ENCODE data around the gene B4GALT5. TPM values are rescaled to one million over a fixed set of nuclear protein-coding genes. Genes with fewer than 3 reads are reported as not detected.
A peak's percentile ranks its signal among the peaks of the same experiment; 100 is the strongest.
"Not testable (repeated sequence)": the region's sequence is repeated elsewhere in the genome, so short reads cannot be mapped to it uniquely, and the experiment has no call there.

B4GALT5 gene
- polyA plus RNA-seq (ENCODE audit: insufficient read length in 3 of 3) = 10 to 100 TPM; 50.0 to 56.4 (median 50.1) TPM

- DNase-seq (ENCODE audit: low read depth in 3 of 3, low spot score in 2 of 3) = peak; percentile 61 to 76 (median 74)
Observed at GRCh38 chr20:49713753-49714712, at the start of gene B4GALT5. Gene B4GALT5, minus strand, starts transcription at chr20:49713878. Its CDS starts 188 bp downstream, at chr20:49713690.

GRCh38 chr20:49762940-49763766 is 49.5 kb upstream of the B4GALT5 start:
- no peak for DNase-seq (ENCODE audit: low read depth in 3 of 3, low spot score in 2 of 3)

GRCh38 chr20:49761888-49762287 is 48.2 kb upstream of the B4GALT5 start:
- not testable (repeated sequence) for DNase-seq (ENCODE audit: low read depth in 3 of 3, low spot score in 2 of 3)

DNA sequence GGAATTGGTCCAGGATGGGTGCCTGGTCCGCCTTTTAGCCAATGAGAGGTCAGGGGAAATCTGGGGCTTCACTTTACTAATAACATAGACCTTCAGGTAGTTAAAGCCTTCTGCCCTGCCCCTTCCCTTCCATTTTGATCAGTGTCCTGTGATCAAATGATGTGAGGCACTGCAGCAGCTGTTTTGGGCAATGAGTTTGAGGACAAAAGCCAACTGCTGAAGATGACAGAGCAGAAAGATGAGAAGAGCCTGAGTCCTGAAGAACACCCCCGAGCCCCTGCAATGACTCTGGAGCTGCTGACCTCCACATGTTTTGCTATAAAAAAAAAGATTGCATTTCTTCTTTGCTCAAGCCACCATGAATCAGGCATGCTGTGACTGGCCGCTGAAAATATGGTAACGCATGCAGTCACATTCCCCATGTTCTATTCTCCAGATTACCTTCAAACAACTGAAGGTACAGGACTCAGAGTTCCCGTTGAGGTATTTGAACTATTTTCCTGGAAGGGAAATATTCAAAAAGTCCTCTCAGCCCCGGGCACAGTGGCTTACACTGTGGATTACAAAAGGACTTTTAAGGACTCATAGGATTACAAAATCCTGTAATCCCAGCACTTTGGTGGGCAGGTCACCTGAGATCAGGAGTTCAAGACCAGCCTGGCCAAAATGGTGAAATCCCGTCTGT is 45.7 kb upstream of the B4GALT5 start:
- no peak for DNase-seq (ENCODE audit: low read depth in 3 of 3, low spot score in 2 of 3)

DNA sequence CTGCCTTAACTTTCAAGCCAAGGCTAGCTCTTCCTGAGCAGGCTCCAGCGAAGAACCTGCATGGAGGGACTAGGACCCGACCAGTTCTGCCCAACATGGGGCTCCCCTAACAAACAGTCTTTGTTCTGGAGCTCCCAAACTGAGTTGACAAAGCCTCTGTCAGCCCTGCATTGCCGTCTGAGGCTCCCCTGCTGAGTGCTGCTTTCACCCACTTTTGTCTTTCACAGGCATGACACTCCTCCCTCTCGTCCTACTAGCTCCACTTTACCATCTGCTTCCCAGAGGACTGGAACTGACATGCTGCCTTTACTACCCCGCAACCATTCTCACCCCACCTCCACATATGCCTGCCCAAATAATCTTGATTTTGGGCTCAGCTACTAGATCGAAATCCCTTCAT is 45.1 kb upstream of the B4GALT5 start:
- no peak for DNase-seq (ENCODE audit: low read depth in 3 of 3, low spot score in 2 of 3)

- no peak for DNase-seq (ENCODE audit: low read depth in 3 of 3, low spot score in 2 of 3)
Observed at GRCh38 chr20:49757597-49757996, 43.9 kb upstream of the B4GALT5 start.

- no peak for DNase-seq (ENCODE audit: low read depth in 3 of 3, low spot score in 2 of 3)
Observed at GRCh38 chr20:49756241-49756640, 42.6 kb upstream of the B4GALT5 start.

DNA sequence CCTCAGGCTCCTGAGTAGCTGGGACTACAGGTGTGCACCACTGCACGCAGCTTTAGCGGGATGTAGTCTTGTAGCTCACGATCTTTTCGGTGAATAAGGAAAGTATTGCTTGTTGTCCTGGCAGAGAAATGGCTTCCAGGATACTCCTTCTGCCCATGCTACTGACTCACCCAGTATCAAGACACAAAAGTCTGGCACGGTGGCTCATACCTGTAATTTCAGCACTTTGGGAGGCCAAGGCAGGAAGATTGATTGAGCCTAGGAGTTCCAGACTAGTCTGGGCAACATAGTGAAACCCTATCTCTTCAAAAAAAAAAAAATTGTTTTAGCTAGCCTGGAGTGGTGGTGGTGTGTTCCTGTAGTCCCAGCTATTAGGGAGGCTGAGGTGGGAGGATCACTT is 40.9 kb upstream of the B4GALT5 start:
- no peak for DNase-seq (ENCODE audit: low read depth in 3 of 3, low spot score in 2 of 3)

DNA sequence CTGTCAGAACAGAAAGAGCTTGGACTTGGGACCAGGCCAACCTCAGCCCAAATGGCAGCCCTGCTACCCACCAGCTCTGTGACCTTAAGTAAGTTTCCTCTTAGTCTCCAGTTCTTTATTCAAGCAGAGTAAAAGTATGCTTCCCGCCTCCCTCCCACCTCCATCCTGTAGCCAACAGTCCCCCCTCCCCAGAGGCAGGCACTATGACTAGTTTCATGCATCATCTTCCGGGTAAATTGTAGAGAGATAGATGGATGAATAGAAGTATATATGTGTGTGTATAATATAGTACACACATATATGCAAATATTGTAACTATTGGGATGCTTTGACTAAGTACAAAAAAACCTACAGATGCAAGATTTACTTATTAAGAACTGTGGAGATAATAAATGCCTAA is 39.5 kb upstream of the B4GALT5 start:
- DNase-seq (ENCODE audit: low read depth in 3 of 3, low spot score in 2 of 3) = no peak

- DNase-seq (ENCODE audit: low read depth in 3 of 3, low spot score in 2 of 3) = no peak
Observed at GRCh38 chr20:49752201-49752903, 38.7 kb upstream of the B4GALT5 start.

GRCh38 chr20:49751397-49751736 is 37.7 kb upstream of the B4GALT5 start:
- no peak for DNase-seq (ENCODE audit: low read depth in 3 of 3, low spot score in 2 of 3)

GRCh38 chr20:49750611-49751396 is 37.1 kb upstream of the B4GALT5 start:
- DNase-seq (ENCODE audit: low read depth in 3 of 3, low spot score in 2 of 3) = no peak

GRCh38 chr20:49749625-49750024 is 35.9 kb upstream of the B4GALT5 start:
- no peak for DNase-seq (ENCODE audit: low read depth in 3 of 3, low spot score in 2 of 3)

DNA sequence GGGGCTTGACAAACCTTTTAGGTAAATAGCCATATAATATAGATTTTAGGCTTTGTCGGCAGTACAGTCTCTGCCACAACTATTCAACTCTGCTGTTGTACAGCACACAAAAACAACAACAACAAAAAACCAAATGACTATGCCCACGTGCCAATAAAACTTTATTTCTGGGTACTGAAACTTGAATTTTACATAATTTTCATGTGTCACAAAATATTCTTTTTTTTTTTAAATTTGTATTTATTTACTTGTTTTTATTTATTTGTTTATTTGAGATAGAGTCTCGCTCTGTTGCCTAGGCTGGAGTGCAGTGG is 34.8 kb upstream of the B4GALT5 start:
- no peak for DNase-seq (ENCODE audit: low read depth in 3 of 3, low spot score in 2 of 3)

DNA sequence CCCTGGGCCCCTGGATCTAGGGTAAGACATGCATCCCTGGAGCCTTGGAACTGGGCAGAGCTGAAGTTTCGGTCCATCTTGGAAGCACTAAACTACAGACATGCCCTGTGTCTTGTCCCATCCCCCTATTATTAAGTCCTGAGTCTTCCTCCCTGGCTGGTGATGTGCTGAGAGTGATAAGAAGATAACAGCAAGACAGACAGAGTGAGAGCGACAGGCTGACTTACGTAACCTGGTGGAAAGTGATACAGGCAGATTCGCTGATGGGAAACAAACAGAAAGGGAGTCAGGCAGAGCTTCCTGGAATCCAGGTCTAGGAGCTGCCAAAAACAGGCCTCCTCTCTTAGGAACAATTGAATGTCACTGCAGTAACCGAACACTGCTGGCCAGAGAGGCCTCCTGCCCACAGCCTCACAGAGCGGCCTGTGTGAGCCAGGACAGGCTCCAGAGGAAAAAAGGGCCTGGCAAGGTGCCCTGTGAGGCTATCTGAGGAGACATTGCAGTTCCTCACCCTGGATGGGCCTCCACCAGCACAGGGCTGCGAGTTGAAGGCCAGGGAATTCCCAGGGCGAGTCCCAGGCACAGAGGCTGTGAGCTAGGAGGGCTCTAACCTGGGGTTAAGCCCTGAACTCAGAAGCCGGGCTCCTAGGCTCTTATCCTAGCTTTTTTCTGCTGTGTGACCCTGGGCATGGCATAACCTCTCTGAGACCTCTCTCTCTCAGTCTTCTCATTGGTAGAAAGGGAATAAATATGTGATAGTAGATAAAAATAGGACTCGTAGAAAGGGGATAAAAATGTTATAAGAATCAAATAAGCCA is 34.2 kb upstream of the B4GALT5 start:
- DNase-seq (ENCODE audit: low read depth in 3 of 3, low spot score in 2 of 3) = no peak

DNA sequence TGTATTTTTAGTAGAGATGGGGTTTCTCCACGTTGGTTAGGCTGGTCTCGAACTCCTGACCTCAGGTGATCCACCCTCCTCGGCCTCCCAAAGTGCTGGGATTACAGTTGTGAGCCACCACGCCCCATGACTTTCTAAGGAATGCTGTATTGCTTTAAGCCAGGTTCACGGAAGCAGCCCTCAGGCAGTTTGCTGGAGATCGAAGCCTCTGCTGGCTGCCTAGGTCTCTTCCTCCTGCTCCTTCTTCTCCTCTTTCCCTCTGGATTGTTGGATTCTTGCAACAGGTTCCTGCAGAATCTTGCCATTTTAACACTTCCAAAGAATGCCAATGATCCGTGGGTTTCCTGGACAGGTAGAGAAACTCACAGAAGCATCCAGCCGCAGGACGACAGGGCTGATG is 29.3 kb upstream of the B4GALT5 start:
- no peak for DNase-seq (ENCODE audit: low read depth in 3 of 3, low spot score in 2 of 3)

DNA sequence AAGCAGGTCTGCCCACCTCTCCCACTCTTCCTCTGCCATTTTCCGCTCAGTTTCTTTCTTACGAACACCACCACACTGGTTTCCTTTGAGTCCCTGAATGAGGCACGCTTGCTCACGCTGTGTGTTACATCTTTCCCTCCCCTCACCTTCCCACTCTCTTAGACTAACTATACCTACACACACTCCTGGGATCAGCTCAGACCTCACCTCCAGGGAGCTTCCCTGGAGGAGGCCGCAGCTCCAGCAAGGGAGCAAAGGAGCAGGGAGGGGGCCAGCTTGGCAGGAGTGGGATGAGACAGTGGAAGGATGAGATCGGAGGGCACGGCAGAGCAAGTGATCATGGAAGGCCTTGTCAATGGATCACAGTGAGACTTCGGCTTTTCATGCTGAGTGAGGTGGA is 28.3 kb upstream of the B4GALT5 start:
- DNase-seq (ENCODE audit: low read depth in 3 of 3, low spot score in 2 of 3) = no peak

- DNase-seq (ENCODE audit: low read depth in 3 of 3, low spot score in 2 of 3) = no peak
Observed at GRCh38 chr20:49740807-49741206, 27.1 kb upstream of the B4GALT5 start.

DNA sequence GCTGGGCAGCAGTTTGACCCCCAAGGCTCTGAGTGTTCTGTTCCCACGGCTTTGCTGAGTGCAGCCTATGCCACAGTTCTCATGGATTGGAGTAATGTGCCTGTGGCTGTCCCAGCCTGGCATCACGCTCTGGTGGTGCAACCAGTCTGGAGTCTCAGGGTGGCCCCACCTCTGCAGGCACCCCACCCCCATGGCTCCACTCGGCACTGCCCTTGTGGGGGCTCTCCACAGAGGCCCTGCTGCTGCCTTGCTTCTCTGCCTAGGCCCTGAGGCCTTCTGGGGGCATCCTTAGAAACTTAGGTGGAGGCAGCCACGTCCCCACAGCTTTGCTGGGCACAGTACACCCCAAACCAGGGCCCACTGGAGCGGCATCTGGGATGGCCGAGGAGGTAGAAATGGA is 25.4 kb upstream of the B4GALT5 start:
- no peak for DNase-seq (ENCODE audit: low read depth in 3 of 3, low spot score in 2 of 3)
